Uterus (tissue), 2 donors: Measurements from ENCODE around the gene TPCN1.

Experiments used
- CTCF ChIP-seq, 4 experiments: fragments of 200-600 bp in 2 of 4; fragments of 450-650 bp in 2 of 4; sonication (generic) in 2 of 4; IDR thresholded peaks; one replicate each; pipeline ENCODE4 v1.5.1; 2016 to 2019; ENCODE audit warnings: antibody characterized with exemption in 4 of 4, mild to moderate bottlenecking in 2 of 4, moderate library complexity in 1 of 4
- POLR2A ChIP-seq, 2 donors: fragments of 450-650 bp; IDR thresholded peaks; one replicate each; pipeline ENCODE4 v1.6.1; 2016; ENCODE audit warnings: antibody characterized with exemption in 2 of 2, mild to moderate bottlenecking in 1 of 2, moderate library complexity in 1 of 2

GRCh38 chr12:113249546-113249945, 28.3 kb downstream of the TPCN1 start:
- TF ChIP-seq CTCF (IDR thresholded peaks at IDR 0.05): no peak
- no peak for TF ChIP-seq POLR2A (IDR thresholded peaks at IDR 0.05)
